Tibial nerve (tissue), 4 donors: ENCODE data around the gene PAPOLA. TPM values are rescaled to one million over a fixed set of nuclear protein-coding genes. Genes with fewer than 3 reads are reported as not detected.
A peak's percentile ranks its signal among the peaks of the same experiment; 100 is the strongest.
"Not testable (repeated sequence)": the region's sequence is repeated elsewhere in the genome, so short reads cannot be mapped to it uniquely, and the experiment has no call there.

Experiments used
- DNase-seq, 2 donors: peaks; one replicate each; pipeline ENCODE4 v3.0.0-alpha.2; 2019; ENCODE audit warnings: low spot score in 2 of 2
- H3K27ac ChIP-seq, 4 donors: fragments of 200-600 bp; sonication (generic) in 3 of 4; one replicate each; pipeline ENCODE4 v1.5.1; 2017 to 2019; ENCODE audit warnings: mild to moderate bottlenecking in 1 of 4
- H3K27me3 ChIP-seq, 2 donors: fragments of 200-600 bp; sonication (generic) in 1 of 2; one replicate each; pipeline versions ENCODE4 v1.5.1 to v1.6.0; 2017 to 2019
- H3K36me3 ChIP-seq, 3 donors: fragments of 200-600 bp; sonication (generic); one replicate each; pipeline ENCODE4 v1.5.1; 2018 to 2019
- H3K4me1 ChIP-seq, 4 donors: fragments of 200-600 bp; sonication (generic) in 3 of 4; one replicate each; pipeline ENCODE4 v1.5.1; 2017 to 2019
- H3K4me3 ChIP-seq, 4 donors: fragments of 200-600 bp; sonication (generic) in 3 of 4; one replicate each; pipeline ENCODE4 v1.5.1; 2017 to 2019; ENCODE audit warnings: mild to moderate bottlenecking in 1 of 4, moderate library complexity in 1 of 4
- H3K9me3 ChIP-seq, 4 donors: fragments of 200-600 bp; sonication (generic) in 3 of 4; one replicate each; pipeline ENCODE4 v1.5.1; 2017 to 2019
- EP300 ChIP-seq, 2 donors: sonication (generic); formaldehyde crosslinking; IDR thresholded peaks; one replicate each; pipeline ENCODE4 v1.6.1; 2017; ENCODE audit warnings: antibody characterized with exemption in 2 of 2, mild to moderate bottlenecking in 1 of 2
- POLR2A ChIP-seq, 2 donors: fragments of 450-650 bp; IDR thresholded peaks; one replicate each; pipeline ENCODE4 v1.6.1; 2017; ENCODE audit warnings: antibody characterized with exemption in 2 of 2, mild to moderate bottlenecking in 2 of 2, moderate library complexity in 2 of 2
- WGBS, 2 donors: methylation state at CpG; one replicate each; pipeline ENCODE4 v1.1.5; 2018; 5-methylcytosine and 5-hydroxymethylcytosine counted together
- total RNA-seq, 4 donors: library from RNA; depleted of rRNA; stranded (reverse); fragments of >200 nt; gene quantifications; one replicate each; pipeline ENCODE4 v1.1.0, GENCODE V29; 2016
- TF ChIP-seq, protein P1 (sequence below), 5 experiments: fragments of 200-600 bp in 3 of 5; fragments of 450-650 bp in 2 of 5; sonication (generic) in 3 of 5; IDR thresholded peaks; one replicate each; pipeline ENCODE4 v1.5.1; 2016 to 2019; ENCODE audit warnings: antibody characterized with exemption in 5 of 5, mild to moderate bottlenecking in 3 of 5, moderate library complexity in 2 of 5

Gene PAPOLA
- total RNA-seq, 4 donors from 2014 or later: 129 to 141 (median 135) TPM

GRCh38 chr14:96497586-96497985 is 4.6 kb upstream of the PAPOLA start:
- Histone ChIP-seq H3K9me3 (no peaks in the 10 kb centered on the region), H3K4me1 (peaks cover 0 to 6% (median 0%) of the 10 kb centered on the region in 4 donors), H3K27ac (no peak overlapping the region), H3K27me3 (no peaks in the 10 kb centered on the region), H3K4me3 (no peak overlapping the region), H3K36me3 (no peaks in the 10 kb centered on the region)
- no peak for DNase-seq
- TF ChIP-seq POLR2A (IDR thresholded peaks at IDR 0.05) (no peak), EP300 (IDR thresholded peaks at IDR 0.05) (no peak)
- TF ChIP-seq, protein P1, sequence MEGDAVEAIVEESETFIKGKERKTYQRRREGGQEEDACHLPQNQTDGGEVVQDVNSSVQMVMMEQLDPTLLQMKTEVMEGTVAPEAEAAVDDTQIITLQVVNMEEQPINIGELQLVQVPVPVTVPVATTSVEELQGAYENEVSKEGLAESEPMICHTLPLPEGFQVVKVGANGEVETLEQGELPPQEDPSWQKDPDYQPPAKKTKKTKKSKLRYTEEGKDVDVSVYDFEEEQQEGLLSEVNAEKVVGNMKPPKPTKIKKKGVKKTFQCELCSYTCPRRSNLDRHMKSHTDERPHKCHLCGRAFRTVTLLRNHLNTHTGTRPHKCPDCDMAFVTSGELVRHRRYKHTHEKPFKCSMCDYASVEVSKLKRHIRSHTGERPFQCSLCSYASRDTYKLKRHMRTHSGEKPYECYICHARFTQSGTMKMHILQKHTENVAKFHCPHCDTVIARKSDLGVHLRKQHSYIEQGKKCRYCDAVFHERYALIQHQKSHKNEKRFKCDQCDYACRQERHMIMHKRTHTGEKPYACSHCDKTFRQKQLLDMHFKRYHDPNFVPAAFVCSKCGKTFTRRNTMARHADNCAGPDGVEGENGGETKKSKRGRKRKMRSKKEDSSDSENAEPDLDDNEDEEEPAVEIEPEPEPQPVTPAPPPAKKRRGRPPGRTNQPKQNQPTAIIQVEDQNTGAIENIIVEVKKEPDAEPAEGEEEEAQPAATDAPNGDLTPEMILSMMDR (IDR thresholded peaks at IDR 0.05): no peak
- 80 to 86% methylated on average over 3 of the region's 3 CpGs for WGBS, 2 donors

DNA sequence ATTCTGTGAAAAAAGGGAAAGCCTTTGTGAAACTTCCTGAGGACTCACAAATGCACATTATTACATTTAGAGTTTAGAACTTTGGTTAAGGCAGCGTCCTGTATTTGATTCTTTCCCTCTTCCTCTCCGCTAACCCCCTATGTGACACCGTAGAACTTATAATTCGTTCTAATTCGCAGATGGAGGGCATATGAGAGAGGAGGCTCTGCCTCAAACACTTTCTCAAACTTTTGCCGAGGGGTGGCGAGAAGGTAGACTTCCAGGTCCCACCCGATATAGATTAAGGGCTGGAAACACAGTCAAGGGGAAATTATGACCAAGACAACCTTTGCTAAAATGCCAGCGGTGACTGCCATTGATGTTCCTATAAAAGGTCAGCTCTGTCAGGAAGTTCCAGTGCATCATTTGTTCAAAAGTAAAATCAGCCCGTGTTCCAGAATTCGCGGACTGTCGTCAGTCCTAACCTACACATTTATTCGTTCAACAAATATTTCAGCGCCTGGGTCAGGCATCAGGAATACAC is 904 bp upstream of the PAPOLA start:
- no peak for TF ChIP-seq EP300 (IDR thresholded peaks at IDR 0.05)
- TF ChIP-seq POLR2A (IDR thresholded peaks at IDR 0.05): no peak
- TF ChIP-seq, protein P1 (IDR thresholded peaks at IDR 0.05): no peak
- Histone ChIP-seq H3K4me1 (peaks cover 0 to 36% (median 21%) of the 10 kb centered on the region in 4 donors), H3K4me3 (peak overlapping the region; percentile 45 to 95 (median 80)), H3K27me3 (no peaks in the 10 kb centered on the region), H3K27ac (peak overlapping the region in 3 of 4 donors; percentile 87 to 97 (median 96)), H3K9me3 (no peaks in the 10 kb centered on the region), H3K36me3 (no peaks in the 10 kb centered on the region)
- 15 to 16% methylated on average over 15 of the region's 15 CpGs for WGBS, 2 donors
- DNase-seq: no peak

- WGBS, 2 donors: 0 to 1% methylated on average over 40 to 47 of the region's 47 CpGs
- Histone ChIP-seq H3K9me3 (no peaks in the 10 kb centered on the region), H3K36me3 (no peaks in the 10 kb centered on the region), H3K27ac (peak overlapping the region; percentile 87 to 97 (median 96)), H3K27me3 (no peaks in the 10 kb centered on the region), H3K4me3 (peak overlapping the region; percentile 45 to 95 (median 80)), H3K4me1 (peaks cover 0 to 39% (median 22%) of the 10 kb centered on the region in 4 donors)
- no peak for TF ChIP-seq POLR2A (IDR thresholded peaks at IDR 0.05)
- TF ChIP-seq, protein P1 (IDR thresholded peaks at IDR 0.05): no peak
- TF ChIP-seq EP300 (IDR thresholded peaks at IDR 0.05): no peak
- peak in 1 of 2 donors; percentile 40 for DNase-seq
These were observed 581 bp downstream of the PAPOLA start for GRCh38 chr14:96502621-96503305.

DNA sequence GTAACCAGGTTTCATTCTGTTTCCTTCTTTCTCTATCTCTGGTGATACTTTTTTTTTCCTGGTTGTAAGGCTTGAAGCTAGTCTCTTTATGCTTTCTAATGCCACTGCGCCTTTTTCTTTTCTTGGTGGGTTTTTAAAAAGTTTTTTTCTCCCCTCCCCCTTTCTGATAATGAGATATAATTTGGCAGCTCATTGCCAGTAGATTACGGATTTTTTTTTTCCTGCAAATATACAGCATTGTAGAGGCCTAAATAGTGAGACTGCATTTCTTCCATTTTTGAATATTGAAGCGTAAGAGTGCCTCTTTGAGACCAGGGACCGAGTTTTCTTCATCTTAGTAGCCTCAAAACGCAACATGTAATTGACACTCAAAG is 1.1 kb downstream of the PAPOLA start:
- no peak for DNase-seq

GRCh38 chr14:96504353-96504752 is 2.2 kb downstream of the PAPOLA start:
- H3K27me3 ChIP-seq, DNase-seq, H3K9me3 ChIP-seq, H3K36me3 ChIP-seq, H3K27ac ChIP-seq: not testable (repeated sequence)
- WGBS, 2 donors: 93 to 96% methylated on average over 12 of the region's 12 CpGs
- H3K4me3 ChIP-seq: peak overlapping the region in 1 of 4 donors; percentile 1
- H3K4me1 ChIP-seq: peaks cover 0 to 54% (median 22%) of the 10 kb centered on the region in 4 donors

More for the DNA sequence above, 1.1 kb downstream of the PAPOLA start:
- Histone ChIP-seq H3K27ac (peak overlapping the region; percentile 87 to 97 (median 96)), H3K4me1 (peaks cover 0 to 43% (median 22%) of the 10 kb centered on the region in 4 donors), H3K4me3 (peak overlapping the region; percentile 45 to 95 (median 80)), H3K9me3 (no peaks in the 10 kb centered on the region), H3K36me3 (no peaks in the 10 kb centered on the region), H3K27me3 (no peaks in the 10 kb centered on the region)
- TF ChIP-seq, protein P1 (IDR thresholded peaks at IDR 0.05): no peak
- TF ChIP-seq POLR2A (IDR thresholded peaks at IDR 0.05) (no peak), EP300 (IDR thresholded peaks at IDR 0.05) (no peak)
- WGBS, 2 donors: 8 to 11% methylated on average over 5 of the region's 5 CpGs
